ENCODE results near the gene PTGIR.

PTGIR gene

GRCh38 chr19:46601318-46602224, 23.3 kb downstream of the PTGIR start, which contains the start of gene CALM3:
CALM3 (plus strand) TSS chr19:46601330; CDS start chr19:46601435, 105 bp downstream.
- DNase-seq (ENCODE audit: low read depth): no peak

DNA sequence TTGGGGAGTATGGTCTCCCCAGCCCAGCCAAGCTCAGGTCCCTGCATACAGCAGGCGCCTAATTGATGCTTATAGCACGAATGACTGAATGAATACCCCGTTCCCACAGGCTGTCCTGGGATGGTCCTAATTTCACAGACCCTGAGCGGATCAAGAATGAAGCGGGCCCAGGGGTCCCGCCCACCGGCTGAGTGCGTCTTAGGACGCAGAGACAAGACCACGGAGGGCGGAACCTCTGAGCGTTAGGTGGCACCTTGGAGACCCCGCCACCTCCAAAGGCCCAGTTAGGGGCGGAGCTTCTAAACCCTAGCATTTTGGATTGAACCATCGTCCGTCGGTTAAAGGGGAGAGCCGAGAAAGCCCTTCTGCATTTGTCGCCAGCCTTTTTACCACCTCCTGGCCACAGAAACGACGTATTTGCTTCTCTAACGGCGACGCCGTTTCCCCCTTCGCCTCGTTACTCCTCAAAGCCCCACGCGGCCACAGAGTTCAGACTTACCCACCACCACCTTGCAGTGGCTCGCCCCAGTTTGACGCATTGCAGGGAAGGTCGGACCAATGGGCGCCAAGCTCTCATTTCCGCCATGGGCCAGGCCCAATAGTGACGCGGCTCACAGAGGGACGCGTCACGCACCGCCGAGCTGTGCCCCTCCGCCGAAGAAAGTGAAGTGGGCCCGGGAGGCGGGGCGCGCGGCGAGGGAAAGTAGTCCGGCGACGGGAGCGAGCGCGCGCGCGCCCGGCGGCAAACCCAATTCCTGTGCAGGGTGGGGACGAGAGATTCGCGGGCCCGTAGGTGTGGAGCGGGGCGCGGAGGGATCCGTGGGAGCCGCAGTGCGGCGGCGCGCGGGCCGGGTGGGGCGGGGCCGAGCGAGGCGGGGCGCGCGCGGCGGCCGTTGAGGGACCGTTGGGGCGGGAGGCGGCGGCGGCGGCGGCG, 24.2 kb downstream of the PTGIR start:
- DNase-seq (ENCODE audit: low read depth): peak; percentile 98

GRCh38 chr19:46599716-46600373, 25.0 kb downstream of the PTGIR start:
- DNase-seq (ENCODE audit: low read depth): no peak

GRCh38 chr19:46598372-46598917, 26.4 kb downstream of the PTGIR start:
- DNase-seq (ENCODE audit: low read depth): no peak

DNA sequence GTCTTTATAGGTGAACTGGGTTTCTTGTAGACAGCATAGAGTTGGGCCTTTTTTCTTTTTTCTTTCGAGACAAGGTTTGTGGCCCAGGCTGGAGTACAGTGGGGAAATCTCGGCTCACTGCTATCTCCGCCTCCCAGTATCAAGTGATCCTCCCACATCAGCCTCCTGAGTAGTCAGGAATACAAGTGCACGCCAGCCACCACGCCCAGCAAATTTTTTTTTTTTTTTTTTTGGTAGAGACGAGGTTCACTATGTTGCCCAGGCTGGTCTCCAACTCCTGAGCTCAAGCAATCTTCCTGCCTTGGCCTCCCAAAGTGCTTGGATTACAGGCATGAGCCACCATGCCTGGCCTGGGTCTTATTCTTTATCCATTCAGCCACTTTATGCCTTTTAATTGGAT, 28.9 kb downstream of the PTGIR start:
- DNase-seq (ENCODE audit: low read depth): no peak

DNA sequence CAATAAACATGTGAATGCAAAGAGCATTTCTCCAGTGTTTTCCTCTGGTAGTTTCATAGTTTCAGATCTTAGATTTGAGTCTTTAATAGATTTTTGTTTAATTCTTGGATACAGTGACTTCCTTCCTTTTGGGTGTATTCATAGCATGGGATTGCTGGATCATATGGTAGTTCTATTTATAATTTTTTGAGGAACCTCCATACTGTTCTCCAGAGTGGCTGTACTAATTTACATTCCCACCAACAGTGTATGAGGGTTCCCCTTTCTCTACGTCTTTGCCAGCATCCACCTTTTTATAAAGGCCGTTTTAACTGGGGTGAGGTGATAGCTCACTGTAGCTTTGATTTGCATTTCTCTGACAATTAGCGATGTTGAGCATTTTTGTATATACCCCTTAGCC, 33.0 kb downstream of the PTGIR start:
- DNase-seq (ENCODE audit: low read depth): no peak

DNA sequence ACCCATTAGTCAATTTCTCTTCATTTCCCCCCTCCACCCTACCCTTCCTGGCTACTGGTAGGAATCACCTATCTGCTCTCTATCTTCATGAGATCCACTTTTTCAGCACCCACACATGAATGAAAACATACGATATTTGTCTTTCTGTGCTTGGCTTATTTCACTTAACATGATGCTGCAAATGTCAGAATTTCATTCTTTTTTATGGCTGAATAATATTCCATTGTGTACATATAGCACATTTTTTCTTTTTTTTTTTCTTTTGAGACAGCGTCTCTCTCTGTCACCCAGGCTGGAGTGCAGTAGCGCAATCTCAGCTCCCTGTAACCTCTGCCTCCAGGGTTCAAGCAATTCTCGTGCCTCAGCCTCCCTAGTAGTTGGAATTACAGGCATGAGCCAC, 33.6 kb downstream of the PTGIR start:
- DNase-seq (ENCODE audit: low read depth): no peak

GRCh38 chr19:46587861-46588260, 37.0 kb downstream of the PTGIR start:
- no peak for DNase-seq (ENCODE audit: low read depth)

GRCh38 chr19:46586294-46586693, 38.6 kb downstream of the PTGIR start:
- no peak for DNase-seq (ENCODE audit: low read depth)

GRCh38 chr19:46585539-46585938, 39.4 kb downstream of the PTGIR start:
- no peak for DNase-seq (ENCODE audit: low read depth)

GRCh38 chr19:46580247-46580646, 44.6 kb downstream of the PTGIR start:
- no peak for DNase-seq (ENCODE audit: low read depth)

DNA sequence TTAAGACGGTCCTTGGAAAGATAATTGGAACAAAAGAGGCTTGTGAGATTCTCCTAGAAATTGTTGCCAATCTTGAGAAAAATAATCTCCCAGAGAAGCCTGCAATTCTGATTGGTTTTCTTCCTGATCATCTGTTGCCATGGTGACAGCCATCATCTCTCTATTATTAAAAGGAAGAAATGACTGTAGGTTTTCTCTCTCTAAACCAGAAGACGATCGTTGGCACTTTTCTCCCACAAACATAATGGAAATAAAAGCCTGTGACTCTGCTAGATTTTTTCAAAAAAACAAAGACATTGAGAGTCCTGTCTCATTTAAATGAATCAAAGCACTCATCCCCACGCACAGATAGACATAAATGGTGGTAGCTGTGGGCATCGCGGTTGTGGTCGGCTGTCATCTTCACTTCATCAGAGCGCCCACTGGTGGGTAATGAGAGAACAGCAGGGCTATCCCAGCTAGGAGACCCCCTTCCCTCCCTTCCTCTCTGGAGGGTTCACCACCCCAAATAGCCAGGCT, 45.5 kb downstream of the PTGIR start:
- DNase-seq (ENCODE audit: low read depth): no peak

DNA sequence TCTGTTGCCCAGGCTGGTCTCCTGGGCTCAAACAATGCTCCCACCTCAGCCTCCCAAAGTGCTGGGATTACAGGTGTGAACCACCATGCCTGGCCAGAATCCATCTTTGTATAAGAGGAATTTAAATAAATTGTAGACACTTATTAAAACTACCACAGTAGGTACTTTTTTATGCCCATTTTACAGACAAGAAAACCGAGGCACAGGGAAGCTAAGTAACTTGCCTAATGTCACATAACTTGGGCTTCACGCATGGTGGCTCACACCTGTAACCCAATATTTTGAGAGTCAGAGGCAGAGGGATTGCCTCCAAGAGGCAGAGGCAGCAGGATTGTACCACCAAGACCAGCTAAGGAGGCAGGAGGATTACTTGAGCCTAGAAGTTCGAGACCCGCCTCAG, 46.4 kb downstream of the PTGIR start:
- DNase-seq (ENCODE audit: low read depth): no peak

DNA sequence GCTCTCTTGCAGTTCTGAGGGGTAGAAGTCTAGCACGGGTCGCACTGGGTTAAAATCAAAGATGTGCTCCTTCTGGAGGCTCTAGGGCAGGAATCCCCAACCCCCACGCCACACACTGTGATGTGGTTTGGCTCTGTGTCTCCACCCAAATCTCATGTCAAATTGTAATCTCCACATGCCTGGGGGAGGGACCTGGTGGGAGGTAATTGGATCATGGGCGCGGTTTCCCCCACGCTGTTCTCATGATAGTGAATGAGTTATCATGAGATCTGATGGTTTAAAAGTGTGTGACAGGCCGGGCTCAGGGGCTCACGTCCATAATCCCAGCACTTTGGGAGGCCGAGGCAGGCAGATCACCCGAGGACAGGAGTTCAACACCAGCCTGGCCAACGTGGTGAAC, 50.4 kb downstream of the PTGIR start:
- no peak for DNase-seq (ENCODE audit: low read depth)

- DNase-seq (ENCODE audit: low read depth): no peak
Observed at GRCh38 chr19:46573679-46574498, 51.0 kb downstream of the PTGIR start.

GRCh38 chr19:46571495-46571894, 53.4 kb downstream of the PTGIR start:
- no peak for DNase-seq (ENCODE audit: low read depth)

All from stimulated activated CD8-positive, alpha-beta memory T cell treated with anti-CD3 and anti-CD28 coated beads, Interleukin-15, amount 100 ng/mL, for 1 hour (primary cell).